ENCODE measurements around the gene SNCB.
A peak's percentile ranks its signal among the peaks of the same experiment; 100 is the strongest.

SNCB gene

GRCh38 chr5:176658007-176658599 lies 27.8 kb upstream of the SNCB start:
- Histone ChIP-seq H3K36me3 (ENCODE audit: control insufficient read depth in 4 of 4, insufficient read depth in 4 of 4, low read length in 3 of 4) (peaks cover 0 to 29% (median 6%) of the 10 kb centered on the region in 4 experiments), H3K9me3 (ENCODE audit: control extremely low read depth in 1 of 5, control insufficient read depth in 4 of 5, insufficient read depth in 2 of 5, low read depth in 1 of 5, low read length in 4 of 5) (no peaks in the 10 kb centered on the region), H3K4me3 (ENCODE audit: control insufficient read depth in 1 of 7, extremely low read depth in 1 of 7, insufficient read depth in 4 of 7, low read depth in 2 of 7, low read length in 6 of 7) (peak overlapping the region in 3 of 7 experiments; percentile 61 to 80 (median 66)), H3K4me1 (ENCODE audit: control extremely low read depth in 1 of 4, control insufficient read depth in 4 of 4, insufficient read depth in 4 of 4, low read length in 3 of 4) (peaks cover 4 to 20% (median 14%) of the 10 kb centered on the region in 4 experiments), H3K27me3 (replicated peaks in 2 of 5; ENCODE audit: control insufficient read depth in 4 of 5, insufficient read depth in 5 of 5, low read length in 4 of 5) (peaks cover 0 to 5% (median 0%) of the 10 kb centered on the region in 5 experiments), H3K27ac (ENCODE audit: insufficient read depth in 1 of 2, low read depth in 1 of 2, low read length in 2 of 2, poor library complexity in 1 of 2, severe bottlenecking in 2 of 2) (no peak overlapping the region)
- POLR2A ChIA-PET, result interaction anchor here (0.6 kb wide), 1 partner anchor 210 kb away, joined by 3 read pairs; no protein-coding TSS in a partner anchor
- WGBS (ENCODE audit: insufficient coverage), result 50% methylated on average over 13 of the region's 14 CpGs
- CTCF ChIA-PET, result interaction anchor here (0.7 to 5.7 kb wide), 17 partner anchors 9 to 927 kb away, joined by 3 to 56 read pairs (median 4); partner anchors contain the start of gene TSPAN17
- peak; percentile 62 to 78 (median 76) for DNase-seq

- H3K27ac ChIP-seq (ENCODE audit: insufficient read depth in 1 of 2, low read depth in 1 of 2, low read length in 2 of 2, poor library complexity in 1 of 2, severe bottlenecking in 2 of 2), result no peak overlapping the region
- H3K4me1 ChIP-seq (ENCODE audit: control extremely low read depth in 1 of 4, control insufficient read depth in 4 of 4, insufficient read depth in 4 of 4, low read length in 3 of 4), result peaks cover 4 to 20% (median 14%) of the 10 kb centered on the region in 4 experiments
- H3K9me3 ChIP-seq (ENCODE audit: control extremely low read depth in 1 of 5, control insufficient read depth in 4 of 5, insufficient read depth in 2 of 5, low read depth in 1 of 5, low read length in 4 of 5), result no peaks in the 10 kb centered on the region
- peaks cover 0 to 29% (median 7%) of the 10 kb centered on the region in 4 experiments for H3K36me3 ChIP-seq (ENCODE audit: control insufficient read depth in 4 of 4, insufficient read depth in 4 of 4, low read length in 3 of 4)
- DNase-seq, result no peak
- H3K4me3 ChIP-seq (ENCODE audit: control insufficient read depth in 1 of 7, extremely low read depth in 1 of 7, insufficient read depth in 4 of 7, low read depth in 2 of 7, low read length in 6 of 7), result no peak overlapping the region
- ChIA-PET POLR2A (interaction anchor here (0.5 kb wide), 1 partner anchor 513 kb away, joined by 3 read pairs; no protein-coding TSS in a partner anchor), CTCF (interaction anchor here (2.6 to 5.7 kb wide), 3 partner anchors 7 to 16 kb away, joined by 8 to 56 read pairs (median 47); partner anchors contain the start of gene TSPAN17)
- 94% methylated on average over 11 of the region's 13 CpGs for WGBS (ENCODE audit: insufficient coverage)
- H3K27me3 ChIP-seq (replicated peaks in 2 of 5; ENCODE audit: control insufficient read depth in 4 of 5, insufficient read depth in 5 of 5, low read length in 4 of 5), result no peaks in the 10 kb centered on the region
These were observed 26.2 kb upstream of the SNCB start for GRCh38 chr5:176656467-176656990.

- POLR2A ChIA-PET, result no interaction called here
- H3K9me3 ChIP-seq (ENCODE audit: control extremely low read depth in 1 of 5, control insufficient read depth in 4 of 5, insufficient read depth in 2 of 5, low read depth in 1 of 5, low read length in 4 of 5), result no peaks in the 10 kb centered on the region
- 97% methylated on average over 9 of the region's 14 CpGs for WGBS (ENCODE audit: insufficient coverage)
- DNase-seq, result no peak
- CTCF ChIA-PET, result no interaction called here
- no peaks in the 10 kb centered on the region for H3K27me3 ChIP-seq (replicated peaks in 2 of 5; ENCODE audit: control insufficient read depth in 4 of 5, insufficient read depth in 5 of 5, low read length in 4 of 5)
- no peak overlapping the region for H3K4me3 ChIP-seq (ENCODE audit: control insufficient read depth in 1 of 7, extremely low read depth in 1 of 7, insufficient read depth in 4 of 7, low read depth in 2 of 7, low read length in 6 of 7)
- no peak overlapping the region for H3K27ac ChIP-seq (ENCODE audit: insufficient read depth in 1 of 2, low read depth in 1 of 2, low read length in 2 of 2, poor library complexity in 1 of 2, severe bottlenecking in 2 of 2)
- H3K36me3 ChIP-seq (ENCODE audit: control insufficient read depth in 4 of 4, insufficient read depth in 4 of 4, low read length in 3 of 4), result peaks cover 0 to 29% (median 7%) of the 10 kb centered on the region in 4 experiments
- peaks cover 4 to 18% (median 14%) of the 10 kb centered on the region in 4 experiments for H3K4me1 ChIP-seq (ENCODE audit: control extremely low read depth in 1 of 4, control insufficient read depth in 4 of 4, insufficient read depth in 4 of 4, low read length in 3 of 4)
These were observed 24.5 kb upstream of the SNCB start for GRCh38 chr5:176654856-176655255.

GRCh38 chr5:176653401-176654385 lies 23.4 kb upstream of the SNCB start:
- Histone ChIP-seq H3K4me3 (ENCODE audit: control insufficient read depth in 1 of 7, extremely low read depth in 1 of 7, insufficient read depth in 4 of 7, low read depth in 2 of 7, low read length in 6 of 7) (no peak overlapping the region), H3K36me3 (ENCODE audit: control insufficient read depth in 4 of 4, insufficient read depth in 4 of 4, low read length in 3 of 4) (peaks cover 0 to 29% (median 7%) of the 10 kb centered on the region in 4 experiments), H3K27ac (ENCODE audit: insufficient read depth in 1 of 2, low read depth in 1 of 2, low read length in 2 of 2, poor library complexity in 1 of 2, severe bottlenecking in 2 of 2) (no peak overlapping the region), H3K9me3 (ENCODE audit: control extremely low read depth in 1 of 5, control insufficient read depth in 4 of 5, insufficient read depth in 2 of 5, low read depth in 1 of 5, low read length in 4 of 5) (no peaks in the 10 kb centered on the region), H3K4me1 (ENCODE audit: control extremely low read depth in 1 of 4, control insufficient read depth in 4 of 4, insufficient read depth in 4 of 4, low read length in 3 of 4) (peaks cover 3 to 19% (median 14%) of the 10 kb centered on the region in 4 experiments), H3K27me3 (replicated peaks in 2 of 5; ENCODE audit: control insufficient read depth in 4 of 5, insufficient read depth in 5 of 5, low read length in 4 of 5) (no peaks in the 10 kb centered on the region)
- POLR2A ChIA-PET, result no interaction called here
- DNase-seq, result no peak
- 95% methylated on average over 16 of the region's 18 CpGs for WGBS (ENCODE audit: insufficient coverage)
- CTCF ChIA-PET, result interaction anchor here (1.1 kb wide), 1 partner anchor 317 kb away, joined by 3 read pairs; no protein-coding TSS in a partner anchor

GRCh38 chr5:176652136-176652535 lies 21.8 kb upstream of the SNCB start:
- ChIA-PET CTCF (interaction anchor here (7.1 kb wide), 1 partner anchor 7 kb away, joined by 56 read pairs; no protein-coding TSS in a partner anchor), POLR2A (no interaction called here)
- H3K9me3 ChIP-seq (ENCODE audit: control extremely low read depth in 1 of 5, control insufficient read depth in 4 of 5, insufficient read depth in 2 of 5, low read depth in 1 of 5, low read length in 4 of 5), result no peaks in the 10 kb centered on the region
- peaks cover 0 to 25% (median 21%) of the 10 kb centered on the region in 4 experiments for H3K4me1 ChIP-seq (ENCODE audit: control extremely low read depth in 1 of 4, control insufficient read depth in 4 of 4, insufficient read depth in 4 of 4, low read length in 3 of 4)
- DNase-seq, result no peak
- 95% methylated on average over 7 of the region's 8 CpGs for WGBS (ENCODE audit: insufficient coverage)
- H3K27ac ChIP-seq (ENCODE audit: insufficient read depth in 1 of 2, low read depth in 1 of 2, low read length in 2 of 2, poor library complexity in 1 of 2, severe bottlenecking in 2 of 2), result no peak overlapping the region
- no peak overlapping the region for H3K4me3 ChIP-seq (ENCODE audit: control insufficient read depth in 1 of 7, extremely low read depth in 1 of 7, insufficient read depth in 4 of 7, low read depth in 2 of 7, low read length in 6 of 7)
- peaks cover 0 to 26% (median 7%) of the 10 kb centered on the region in 4 experiments for H3K36me3 ChIP-seq (ENCODE audit: control insufficient read depth in 4 of 4, insufficient read depth in 4 of 4, low read length in 3 of 4)
- no peaks in the 10 kb centered on the region for H3K27me3 ChIP-seq (replicated peaks in 2 of 5; ENCODE audit: control insufficient read depth in 4 of 5, insufficient read depth in 5 of 5, low read length in 4 of 5)

- H3K4me3 ChIP-seq (ENCODE audit: control insufficient read depth in 1 of 7, extremely low read depth in 1 of 7, insufficient read depth in 4 of 7, low read depth in 2 of 7, low read length in 6 of 7), result no peak overlapping the region
- peaks cover 0 to 29% (median 25%) of the 10 kb centered on the region in 4 experiments for H3K4me1 ChIP-seq (ENCODE audit: control extremely low read depth in 1 of 4, control insufficient read depth in 4 of 4, insufficient read depth in 4 of 4, low read length in 3 of 4)
- CTCF ChIA-PET, result interaction anchor here (1.0 to 7.1 kb wide), 4 partner anchors 8 to 78 kb away, joined by 3 to 56 read pairs (median 3); no protein-coding TSS in a partner anchor
- H3K27me3 ChIP-seq (replicated peaks in 2 of 5; ENCODE audit: control insufficient read depth in 4 of 5, insufficient read depth in 5 of 5, low read length in 4 of 5), result no peaks in the 10 kb centered on the region
- H3K36me3 ChIP-seq (ENCODE audit: control insufficient read depth in 4 of 4, insufficient read depth in 4 of 4, low read length in 3 of 4), result peaks cover 0 to 20% (median 6%) of the 10 kb centered on the region in 4 experiments
- no peaks in the 10 kb centered on the region for H3K9me3 ChIP-seq (ENCODE audit: control extremely low read depth in 1 of 5, control insufficient read depth in 4 of 5, insufficient read depth in 2 of 5, low read depth in 1 of 5, low read length in 4 of 5)
- WGBS (ENCODE audit: insufficient coverage), result 93% methylated on average over 17 of the region's 17 CpGs
- no peak overlapping the region for H3K27ac ChIP-seq (ENCODE audit: insufficient read depth in 1 of 2, low read depth in 1 of 2, low read length in 2 of 2, poor library complexity in 1 of 2, severe bottlenecking in 2 of 2)
- POLR2A ChIA-PET, result interaction anchor here (0.5 kb wide), 1 partner anchor 93 kb away, joined by 8 read pairs; no protein-coding TSS in a partner anchor
- DNase-seq, result no peak
These were observed 21.2 kb upstream of the SNCB start for GRCh38 chr5:176651472-176651980.
